ENCODE results near the gene TSTD2. TPM values are rescaled to one million over a fixed set of nuclear protein-coding genes. Genes with fewer than 3 reads are reported as not detected.
A peak's percentile ranks its signal among the peaks of the same experiment; 100 is the strongest.

TSTD2 gene
- polyA plus RNA-seq, 1 of the 3 experiments (the other 2 are of a cell fraction), result 11.5 TPM

- Histone ChIP-seq H3K9me3 (no peaks in the 10 kb centered on the region), H3K79me2 (ENCODE audit: insufficient read depth) (no peaks in the 10 kb centered on the region), H3K4me2 (no peak overlapping the region), H2AFZ (ENCODE audit: low read depth) (no peak overlapping the region), H3K4me1 (ENCODE audit: control insufficient read depth in 1 of 2, insufficient read depth in 2 of 2, low read depth in 1 of 2, low read length in 1 of 2) (peaks cover 0 to 52% of the 10 kb centered on the region in 2 experiments; a peak in 2 of 4 replicates), H4K20me1 (ENCODE audit: insufficient read depth) (no peaks in the 10 kb centered on the region), H3F3A (replicated peaks; ENCODE audit: insufficient read depth) (no peaks in the 10 kb centered on the region), H3K9me2 (no peaks in the 10 kb centered on the region), H3K36me3 (replicated peaks in 1 of 2; ENCODE audit: control insufficient read depth in 1 of 2, insufficient read depth in 2 of 2, low read length in 1 of 2) (peaks cover 0 to 10% of the 10 kb centered on the region in 2 experiments), H3K27me3 (ENCODE audit: insufficient read depth) (no peaks in the 10 kb centered on the region), H3K9ac (no peak overlapping the region), H3K27ac (ENCODE audit: low read depth in 2 of 2, low read length in 1 of 2) (peak overlapping the region in 1 of 2 experiments; percentile 77; a peak in 2 of 4 replicates), H3K4me3 (ENCODE audit: low read depth in 2 of 2, low read length in 1 of 2) (no peak overlapping the region)
- POLR2A ChIA-PET, result interaction anchor here (1.6 kb wide), 1 partner anchor 69 kb away, joined by 5 read pairs; the partner anchor contains the start of gene TMOD1
- CTCF ChIA-PET, result interaction anchor here (0.7 to 9.2 kb wide), 4 partner anchors 27 to 102 kb away, joined by 3 to 101 read pairs (median 37); no protein-coding TSS in a partner anchor
- TF ChIP-seq SIN3A (IDR thresholded peaks at IDR 0.05; ENCODE audit: borderline replicate concordance, low read depth, low read length) (no peak), RAD21 (IDR thresholded peaks at IDR 0.05; ENCODE audit: low read length) (no peak), RCOR1 (IDR thresholded peaks at IDR 0.05; ENCODE audit: low read length) (no peak), USF2 (IDR thresholded peaks at IDR 0.05; ENCODE audit: borderline replicate concordance, low read depth, low read length) (no peak), FOXM1 (IDR thresholded peaks at IDR 0.05; ENCODE audit: low read depth) (no peak), POLR2AphosphoS5 (IDR thresholded peaks at IDR 0.05; ENCODE audit: low read depth, low read length) (no peak), PBX3 (IDR thresholded peaks at IDR 0.05) (no peak), ZBTB33 (IDR thresholded peaks at IDR 0.05; ENCODE audit: borderline replicate concordance, low read depth) (no peak), REST (IDR thresholded peaks at IDR 0.05; ENCODE audit: low read depth, low read length) (no peak)
- 72% methylated on average over 3 of the region's 6 CpGs for WGBS (ENCODE audit: low lambda C conversion rate)
- DNase-seq, result no peak
Observed at GRCh38 chr9:97570899-97571298, 62.3 kb downstream of the TSTD2 start.

All from SK-N-SH (cell line).